ENCODE measurements around the gene TAF4.

TAF4 gene

DNA sequence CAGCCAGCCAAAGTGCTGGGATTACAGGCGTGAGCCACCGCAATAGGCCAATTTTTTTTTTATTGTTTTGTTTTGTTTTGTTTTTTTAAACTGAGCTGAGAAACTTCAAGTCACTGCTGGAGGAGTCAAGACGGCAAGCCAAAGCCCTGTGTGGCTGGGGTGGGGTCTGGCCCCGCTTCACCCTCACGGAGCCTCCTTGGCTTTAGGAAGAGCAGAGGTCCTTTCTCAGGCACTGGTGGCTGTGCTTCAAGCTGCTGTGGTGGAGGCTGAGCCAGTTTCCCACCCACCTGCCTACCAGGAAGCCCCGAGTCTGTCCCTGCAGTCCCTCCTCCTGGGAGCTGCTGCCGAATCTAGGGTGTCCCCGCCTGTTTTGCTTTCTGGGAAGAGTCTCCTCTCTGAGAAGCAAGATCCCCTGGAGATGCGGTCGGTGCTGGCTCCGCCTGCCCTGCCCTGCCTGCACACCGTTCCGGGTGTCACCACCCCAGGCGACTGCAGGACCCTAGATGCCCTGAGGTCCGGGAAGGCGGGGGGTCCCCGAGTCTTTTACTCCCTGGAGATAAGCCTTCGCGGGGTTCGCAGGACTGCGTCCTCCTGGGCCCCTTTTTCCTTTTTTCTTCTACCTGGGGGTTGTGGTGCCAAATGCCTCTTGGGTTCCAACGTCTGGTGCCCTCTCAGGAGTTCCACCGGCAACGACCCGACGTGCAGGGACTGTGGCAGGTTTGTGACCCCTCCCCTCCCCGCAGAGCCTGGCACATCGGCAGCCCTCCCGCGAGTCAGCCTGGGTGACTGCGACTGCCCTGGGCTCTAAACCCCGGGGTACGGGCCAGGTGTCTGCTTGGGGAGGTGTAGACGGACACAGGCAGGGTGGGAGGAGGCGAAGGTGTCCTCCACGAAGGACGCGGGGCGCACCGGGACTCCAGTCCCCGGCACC, 100.7 kb downstream of the TAF4 start:
- no peak for DNase-seq
- H3K36me3 Mint-ChIP-seq (ENCODE audit: low read depth): no peaks in the 10 kb centered on the region
- peaks cover 17% of the 10 kb centered on the region for H3K27me3 Mint-ChIP-seq
- no peak overlapping the region for H3K27ac Mint-ChIP-seq
- H3K9me3 Mint-ChIP-seq: no peaks in the 10 kb centered on the region
- no peak overlapping the region for H3K4me3 Mint-ChIP-seq
- H3K4me1 Mint-ChIP-seq: no peaks in the 10 kb centered on the region
- peak; percentile 27 for ATAC-seq

DNA sequence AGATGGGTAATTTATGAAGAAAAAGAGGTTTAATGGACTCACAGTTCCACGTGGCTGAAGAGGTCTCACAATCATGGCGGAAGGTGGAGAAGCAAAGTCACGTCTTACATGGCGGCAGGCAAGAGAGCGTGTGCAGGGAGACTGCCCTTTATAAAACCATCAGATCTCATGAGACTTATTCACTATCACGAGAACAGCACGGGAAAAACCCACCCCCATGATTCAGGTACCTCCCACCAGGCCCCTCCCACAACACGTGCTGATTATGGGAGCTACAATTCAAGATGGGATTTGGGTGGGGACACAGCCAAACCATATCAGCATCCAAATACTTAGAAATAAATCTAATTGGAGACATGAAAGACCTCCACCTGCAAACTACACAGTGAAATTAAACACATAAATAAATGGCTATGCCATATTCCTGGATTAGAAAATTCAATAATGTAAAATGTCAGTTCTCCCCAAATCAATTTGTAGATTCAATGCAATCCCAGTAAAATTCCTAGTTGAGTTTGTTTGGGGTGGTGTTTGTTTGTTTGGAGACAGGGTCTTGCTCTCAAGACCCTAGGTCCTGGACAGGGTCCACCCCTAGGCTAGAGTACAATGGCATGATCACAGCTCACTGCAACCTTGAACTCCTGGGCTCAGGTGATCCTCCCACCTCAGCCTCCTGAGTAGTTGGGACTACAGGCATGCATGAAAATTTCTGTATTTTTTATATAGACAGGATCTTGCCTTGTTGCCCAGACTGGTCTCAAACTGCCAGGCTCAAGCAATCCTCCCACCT, 101.6 kb downstream of the TAF4 start:
- Mint-ChIP-seq H3K27me3 (peaks cover 17% of the 10 kb centered on the region), H3K4me1 (peaks cover 1% of the 10 kb centered on the region), H3K9me3 (no peaks in the 10 kb centered on the region), H3K4me3 (no peak overlapping the region), H3K27ac (no peak overlapping the region), H3K36me3 (ENCODE audit: low read depth) (no peaks in the 10 kb centered on the region)
- DNase-seq (no peak), ATAC-seq (no peak)

DNA sequence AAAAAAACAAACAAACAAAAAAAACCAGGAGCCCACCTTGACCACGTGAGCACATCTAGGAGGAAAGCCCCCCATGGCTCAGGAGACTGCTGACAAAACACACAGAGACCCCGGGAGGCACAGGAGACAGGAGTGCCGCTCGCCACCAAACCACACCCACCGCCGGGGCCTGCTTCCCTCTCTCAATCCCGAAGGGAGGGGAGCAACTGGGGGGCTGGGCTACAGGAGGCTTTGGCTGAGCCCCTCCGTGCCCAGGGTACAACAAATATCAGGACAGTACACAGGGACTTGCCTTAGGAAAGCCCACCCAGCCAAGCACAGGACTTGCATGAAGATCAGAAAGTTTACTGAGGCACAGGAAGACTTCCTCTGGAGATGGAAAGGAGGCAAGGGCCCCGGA, 102.5 kb downstream of the TAF4 start:
- no peak for ATAC-seq
- H3K27me3 Mint-ChIP-seq: peaks cover 17% of the 10 kb centered on the region
- peaks cover 10% of the 10 kb centered on the region for H3K4me1 Mint-ChIP-seq

DNA sequence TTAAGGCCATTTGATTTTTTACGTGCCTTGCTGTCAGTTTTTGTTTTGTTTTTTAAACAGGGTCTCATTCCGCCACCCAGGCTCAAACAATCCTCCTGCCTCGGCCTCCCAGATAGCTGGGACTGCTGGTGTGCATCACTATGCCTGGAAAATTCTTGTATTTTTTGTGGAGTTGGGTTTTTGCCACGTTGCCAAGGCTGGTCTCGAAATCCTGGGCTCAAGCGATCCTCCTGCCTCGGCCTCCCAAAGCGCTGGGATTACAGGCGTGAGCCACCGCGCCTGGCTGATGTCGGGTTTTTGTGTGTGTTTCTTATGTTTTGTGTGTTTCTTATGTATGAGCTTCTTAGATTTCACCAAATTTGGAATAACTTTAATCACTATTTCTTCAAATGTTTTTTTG, 104.8 kb downstream of the TAF4 start:
- DNase-seq (no peak), ATAC-seq (no peak)
- Mint-ChIP-seq H3K4me1 (peaks cover 12% of the 10 kb centered on the region), H3K27me3 (peaks cover 10% of the 10 kb centered on the region), H3K4me3 (no peak overlapping the region), H3K27ac (no peak overlapping the region), H3K9me3 (no peaks in the 10 kb centered on the region), H3K36me3 (ENCODE audit: low read depth) (no peaks in the 10 kb centered on the region)

More for the DNA sequence above, 102.5 kb downstream of the TAF4 start:
- Mint-ChIP-seq H3K4me3 (no peak overlapping the region), H3K27ac (no peak overlapping the region), H3K9me3 (no peaks in the 10 kb centered on the region), H3K36me3 (ENCODE audit: low read depth) (no peaks in the 10 kb centered on the region)
- DNase-seq: no peak

DNA sequence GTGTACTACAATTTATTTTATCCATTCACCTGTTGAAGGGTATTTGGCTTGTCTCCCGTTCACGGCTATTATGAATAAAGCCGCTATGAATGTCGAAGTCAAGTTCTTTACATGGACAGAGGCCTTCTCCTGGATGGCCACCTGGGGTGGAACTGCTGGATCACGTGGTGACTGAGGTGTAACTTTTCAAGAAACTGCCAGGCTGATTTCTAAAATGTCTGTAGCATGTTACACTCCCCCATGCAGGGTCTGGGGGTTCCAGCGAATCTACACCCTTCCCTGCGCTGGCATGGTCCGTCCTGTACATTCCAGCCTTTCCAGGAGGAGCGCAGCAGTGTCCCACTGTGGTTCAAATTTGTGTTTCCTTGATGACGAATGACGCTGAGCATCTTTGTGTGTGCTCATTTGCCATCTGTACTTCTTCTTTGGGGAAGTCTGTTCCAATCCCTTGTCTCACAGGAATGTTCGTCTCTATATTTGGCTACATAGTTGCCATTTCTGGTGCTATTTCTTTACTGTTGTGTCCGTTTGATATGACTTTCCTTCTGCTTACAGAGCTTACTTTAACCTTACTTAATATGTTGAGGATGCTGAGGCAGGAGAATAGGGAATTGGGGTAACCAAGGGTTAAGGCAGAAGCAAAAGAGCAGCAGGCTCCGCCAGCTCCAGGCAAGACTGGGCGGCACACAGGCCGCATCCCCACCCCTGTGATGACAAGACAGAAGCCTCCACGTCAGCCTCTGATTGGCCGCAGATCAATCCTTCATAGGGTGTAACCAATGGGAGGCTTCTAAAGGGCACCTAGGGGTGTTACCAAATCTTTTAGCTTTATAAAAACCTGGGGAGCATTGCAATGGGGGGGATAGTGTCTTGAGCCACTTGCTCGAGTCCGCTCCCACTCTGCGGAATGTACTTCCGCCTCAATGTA, 106.6 kb downstream of the TAF4 start:
- no peak for DNase-seq
- ATAC-seq: no peak
- H3K9me3 Mint-ChIP-seq: no peaks in the 10 kb centered on the region
- H3K36me3 Mint-ChIP-seq (ENCODE audit: low read depth): no peaks in the 10 kb centered on the region
- H3K4me1 Mint-ChIP-seq: peaks cover 12% of the 10 kb centered on the region
- H3K27me3 Mint-ChIP-seq: peaks cover 3% of the 10 kb centered on the region
- H3K4me3 Mint-ChIP-seq: no peak overlapping the region
- H3K27ac Mint-ChIP-seq: no peak overlapping the region

DNA sequence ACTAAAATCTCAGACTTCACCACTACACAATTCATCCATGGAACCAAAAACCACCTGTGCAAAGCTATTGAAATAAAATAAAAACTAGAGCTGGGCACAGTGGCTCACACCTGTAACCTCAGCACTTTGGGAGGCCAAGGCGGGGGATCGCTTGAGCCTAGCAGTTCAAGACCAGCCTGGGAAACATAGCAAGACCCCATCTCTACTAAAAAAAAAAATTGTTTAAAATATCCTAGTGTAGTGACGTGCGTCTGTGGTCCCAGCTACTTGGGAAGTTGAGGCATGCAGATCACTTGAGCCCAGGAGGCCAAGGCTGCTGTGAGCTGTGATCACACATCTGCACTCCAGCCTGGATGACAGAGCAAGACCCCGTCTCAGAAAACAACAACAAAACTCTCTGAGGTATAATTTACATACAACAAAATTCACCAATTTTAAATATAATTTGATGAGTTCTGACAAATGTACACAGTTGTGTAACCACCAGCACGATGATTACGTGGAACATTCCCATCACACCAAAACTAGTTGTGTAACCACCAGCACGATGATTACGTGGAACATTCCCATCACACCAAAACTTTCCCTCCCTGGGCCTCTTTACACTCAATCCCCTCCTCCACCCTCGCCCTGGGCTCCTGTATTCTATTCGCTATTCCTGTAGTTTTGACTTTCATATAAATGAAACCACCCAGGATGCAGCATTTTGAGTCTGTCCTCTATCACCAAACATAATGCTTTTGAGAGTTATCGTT, 107.5 kb downstream of the TAF4 start:
- ATAC-seq: peak; percentile 61
- Mint-ChIP-seq H3K4me1 (peaks cover 12% of the 10 kb centered on the region), H3K9me3 (no peaks in the 10 kb centered on the region), H3K27ac (no peak overlapping the region), H3K4me3 (no peak overlapping the region), H3K36me3 (ENCODE audit: low read depth) (no peaks in the 10 kb centered on the region), H3K27me3 (no peaks in the 10 kb centered on the region)
- DNase-seq: no peak

DNA sequence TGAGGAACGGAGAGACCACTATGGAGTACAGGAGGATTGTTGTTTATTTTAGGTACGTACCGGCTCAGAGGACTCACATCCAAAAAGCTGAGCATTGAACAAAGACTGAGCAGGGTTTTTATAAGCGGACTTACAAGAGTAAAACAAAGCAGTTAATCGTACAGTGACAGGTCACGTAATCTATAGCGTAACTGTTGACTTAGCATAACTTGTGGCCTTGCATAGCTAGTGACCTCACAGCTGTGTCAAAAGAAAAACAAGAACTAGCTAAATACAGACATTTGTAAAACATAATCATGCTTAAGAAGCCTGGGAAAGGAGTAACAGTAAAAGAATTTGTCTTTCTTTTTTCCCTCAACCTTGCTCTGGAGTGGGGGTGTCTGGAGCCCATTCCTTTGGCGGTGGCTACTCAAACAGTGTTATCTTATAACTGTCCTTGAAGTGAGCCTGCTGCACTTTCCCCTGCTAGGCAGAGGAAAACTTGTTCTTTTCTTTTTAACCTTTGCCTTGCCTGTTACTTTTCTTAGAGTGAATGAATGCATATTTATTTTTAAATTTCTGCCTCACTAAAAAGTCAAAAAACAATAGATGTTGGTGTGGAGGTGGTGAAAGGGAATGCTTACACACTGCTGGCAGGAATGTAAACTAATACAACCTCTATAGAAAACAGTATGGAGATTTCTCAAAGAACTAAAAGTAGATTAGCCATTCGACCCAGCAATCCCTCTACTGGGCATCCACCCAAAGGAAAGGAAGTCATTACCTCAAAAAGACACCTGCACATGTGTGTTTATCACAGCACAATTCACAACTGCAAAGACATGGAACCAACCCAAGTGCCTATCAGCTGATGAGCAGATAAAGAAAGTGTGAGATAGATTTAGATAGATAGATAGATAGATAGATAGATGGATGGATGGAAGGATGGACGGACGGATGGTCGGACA, 109.0 kb downstream of the TAF4 start:
- H3K4me3 Mint-ChIP-seq: no peak overlapping the region
- DNase-seq (no peak), ATAC-seq (no peak)
- H3K36me3 Mint-ChIP-seq (ENCODE audit: low read depth): no peaks in the 10 kb centered on the region
- H3K27ac Mint-ChIP-seq: no peak overlapping the region
- H3K4me1 Mint-ChIP-seq: peaks cover 12% of the 10 kb centered on the region
- no peaks in the 10 kb centered on the region for H3K9me3 Mint-ChIP-seq
- H3K27me3 Mint-ChIP-seq: peaks cover 3% of the 10 kb centered on the region

DNA sequence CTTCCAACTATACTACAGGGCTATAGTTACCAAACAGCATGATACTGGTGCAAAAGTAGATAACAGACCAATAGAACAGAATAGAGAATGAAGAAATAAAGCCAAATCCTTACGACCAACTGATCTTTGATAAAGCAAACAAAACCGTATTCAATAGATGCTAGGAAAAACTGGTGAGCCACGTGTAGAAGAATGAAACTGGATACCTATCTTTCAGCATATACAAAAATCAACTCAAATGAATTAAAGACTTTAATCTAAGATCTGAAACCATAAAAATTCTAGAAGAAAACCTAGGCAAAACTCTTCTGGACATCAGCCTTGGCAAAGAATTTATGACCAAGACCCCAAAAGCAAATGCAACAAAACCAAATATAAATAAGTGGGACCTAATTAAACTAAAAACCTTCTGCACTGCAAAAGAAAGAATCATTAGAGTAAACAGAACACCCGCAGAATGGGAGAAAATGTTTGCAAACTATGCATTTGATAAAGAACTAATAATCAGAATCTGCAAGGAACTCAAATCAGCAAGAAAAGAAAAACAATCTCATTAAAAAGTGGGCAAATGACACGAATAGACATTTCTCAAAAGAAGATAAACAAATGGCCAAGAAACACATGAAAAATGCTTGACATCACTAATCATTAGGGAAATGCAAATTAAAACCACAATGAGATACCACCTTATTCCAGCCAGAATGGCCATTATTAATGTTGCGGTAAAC, 109.8 kb downstream of the TAF4 start:
- Mint-ChIP-seq H3K4me1 (peaks cover 12% of the 10 kb centered on the region), H3K27me3 (peaks cover 3% of the 10 kb centered on the region), H3K36me3 (ENCODE audit: low read depth) (no peaks in the 10 kb centered on the region), H3K9me3 (no peaks in the 10 kb centered on the region), H3K27ac (no peak overlapping the region), H3K4me3 (no peak overlapping the region)
- ATAC-seq (no peak), DNase-seq (no peak)

DNA sequence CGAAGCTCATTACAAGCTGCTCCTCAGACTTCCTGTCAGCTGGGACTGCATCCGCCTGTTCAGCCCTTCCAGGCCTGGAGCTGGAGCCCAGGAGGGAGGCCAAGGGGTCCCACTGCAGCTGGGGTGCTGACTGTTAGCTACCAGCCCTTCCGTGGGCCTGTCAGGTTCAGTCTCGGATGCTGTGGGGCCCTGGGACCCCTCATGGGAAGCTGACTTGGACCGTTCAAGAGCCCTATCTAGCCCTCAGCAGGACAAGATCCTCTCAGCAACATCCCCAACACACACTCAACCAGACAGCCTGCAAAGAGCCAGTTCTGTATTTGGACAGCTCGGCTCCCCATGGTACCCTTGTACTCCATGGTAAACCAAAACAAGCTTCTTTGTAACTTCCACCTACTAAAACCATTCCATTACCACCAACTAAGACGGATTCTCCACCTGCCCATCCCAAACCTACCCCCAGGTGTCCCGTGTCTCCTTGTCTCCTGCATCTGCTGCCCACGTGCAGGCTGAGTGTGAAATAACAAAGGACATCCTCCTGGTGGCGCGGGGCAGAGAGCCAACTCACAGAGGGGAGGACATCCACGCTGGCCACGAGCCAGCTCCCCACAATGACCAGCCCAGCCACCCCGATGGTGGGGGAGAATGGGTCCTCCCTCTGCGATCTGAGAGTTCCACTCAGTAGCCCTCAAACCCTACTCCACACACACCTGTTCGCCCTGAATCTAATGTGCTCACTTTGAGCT, 111.2 kb downstream of the TAF4 start:
- DNase-seq (no peak), ATAC-seq (no peak)
- Mint-ChIP-seq H3K36me3 (ENCODE audit: low read depth) (no peaks in the 10 kb centered on the region), H3K4me1 (peaks cover 12% of the 10 kb centered on the region), H3K27me3 (peaks cover 3% of the 10 kb centered on the region), H3K4me3 (no peak overlapping the region), H3K9me3 (no peaks in the 10 kb centered on the region), H3K27ac (no peak overlapping the region)

DNA sequence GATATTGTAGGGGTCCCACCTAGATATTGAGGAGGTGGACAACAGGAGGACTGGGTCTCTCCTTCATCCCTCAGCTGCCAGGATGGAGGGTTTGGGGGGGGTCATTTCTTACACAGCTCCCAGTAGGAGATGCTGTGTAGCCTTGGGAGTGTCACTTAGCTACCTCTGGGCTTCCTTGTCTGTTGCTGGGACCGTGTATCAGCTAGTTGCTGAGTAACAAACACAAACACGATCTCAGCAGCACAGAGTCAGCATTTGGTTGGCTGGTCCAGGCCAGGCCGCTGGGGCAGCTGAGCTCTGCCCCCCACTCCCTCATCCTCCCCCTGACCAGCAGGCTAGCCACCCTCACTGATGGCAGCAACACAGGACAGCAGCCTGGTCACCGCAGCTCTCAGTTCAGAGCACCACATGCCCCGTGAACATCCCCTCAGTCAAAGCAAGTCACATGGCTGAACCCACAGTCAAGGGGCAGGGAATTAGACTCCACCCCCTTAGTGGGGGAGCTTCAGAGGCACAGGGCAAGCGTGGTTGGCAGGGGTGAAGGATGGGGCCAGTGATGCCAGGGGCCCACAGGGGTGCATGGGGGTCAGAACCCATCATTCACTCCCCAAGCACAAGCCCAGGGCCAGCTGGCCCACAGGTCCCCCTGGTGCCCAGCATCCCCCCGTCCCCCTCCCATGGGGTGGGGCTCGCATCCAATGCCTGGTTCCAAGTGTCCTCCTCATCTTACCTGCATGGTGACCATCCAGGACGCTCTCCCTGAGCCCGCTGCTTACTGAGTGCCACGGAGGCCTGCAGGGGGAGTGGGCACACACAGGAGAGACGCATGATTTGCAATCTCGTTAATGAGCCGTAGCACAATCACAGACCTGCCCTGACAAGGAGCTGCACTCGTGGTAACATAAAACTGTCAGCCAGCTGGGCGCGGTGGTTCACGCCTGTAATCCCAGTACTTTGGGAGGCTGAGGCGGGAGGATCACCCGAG, 112.4 kb downstream of the TAF4 start:
- H3K27ac Mint-ChIP-seq: no peak overlapping the region
- no peaks in the 10 kb centered on the region for H3K36me3 Mint-ChIP-seq (ENCODE audit: low read depth)
- DNase-seq (no peak), ATAC-seq (no peak)
- H3K27me3 Mint-ChIP-seq: peaks cover 3% of the 10 kb centered on the region
- no peak overlapping the region for H3K4me3 Mint-ChIP-seq
- peaks cover 4% of the 10 kb centered on the region for H3K4me1 Mint-ChIP-seq
- no peaks in the 10 kb centered on the region for H3K9me3 Mint-ChIP-seq

Data from activated naive CD8-positive, alpha-beta T cell treated with anti-CD3 and anti-CD28 coated beads, Interleukin-2, amount 50 U/mL, for 24 hours (primary cell).